ENCODE results near the gene COL5A1.

Gene COL5A1

GRCh38 chr9:134732392-134733110 is 90.9 kb downstream of the COL5A1 start:
- no peak for DNase-seq (ENCODE audit: low read depth, low spot score)
- no peak overlapping the region for H3K27ac ChIP-seq

GRCh38 chr9:134733480-134734232 is 92.1 kb downstream of the COL5A1 start:
- DNase-seq (ENCODE audit: low read depth, low spot score), result no peak
- no peak overlapping the region for H3K27ac ChIP-seq

GRCh38 chr9:134734270-134734669 is 92.7 kb downstream of the COL5A1 start:
- DNase-seq (ENCODE audit: low read depth, low spot score), result no peak
- no peak overlapping the region for H3K27ac ChIP-seq

- no peak overlapping the region for H3K27ac ChIP-seq
Measured at GRCh38 chr9:134735441-134736175, 94.0 kb downstream of the COL5A1 start.

GRCh38 chr9:134736791-134737497 is 95.3 kb downstream of the COL5A1 start:
- DNase-seq (ENCODE audit: low read depth, low spot score), result no peak
- no peak overlapping the region for H3K27ac ChIP-seq

More at GRCh38 chr9:134735441-134736175, 94.0 kb downstream of the COL5A1 start:
- DNase-seq (ENCODE audit: low read depth, low spot score), result no peak

- no peak for DNase-seq (ENCODE audit: low read depth, low spot score)
- no peak overlapping the region for H3K27ac ChIP-seq
Measured at GRCh38 chr9:134737842-134738580, 96.4 kb downstream of the COL5A1 start.

- DNase-seq (ENCODE audit: low read depth, low spot score), result no peak
- no peak overlapping the region for H3K27ac ChIP-seq
Measured at GRCh38 chr9:134738869-134739659, 97.5 kb downstream of the COL5A1 start.

- no peak for DNase-seq (ENCODE audit: low read depth, low spot score)
Measured at GRCh38 chr9:134739660-134739968, 98.0 kb downstream of the COL5A1 start.

GRCh38 chr9:134740071-134740470 is 98.5 kb downstream of the COL5A1 start:
- no peak for DNase-seq (ENCODE audit: low read depth, low spot score)

More at GRCh38 chr9:134739660-134739968, 98.0 kb downstream of the COL5A1 start:
- H3K27ac ChIP-seq, result no peak overlapping the region

GRCh38 chr9:134741846-134742245 is 100.2 kb downstream of the COL5A1 start:
- no peak for DNase-seq (ENCODE audit: low read depth, low spot score)
- H3K27ac ChIP-seq, result no peak overlapping the region

More at GRCh38 chr9:134740071-134740470, 98.5 kb downstream of the COL5A1 start:
- H3K27ac ChIP-seq, result no peak overlapping the region

GRCh38 chr9:134742822-134743535 is 101.4 kb downstream of the COL5A1 start:
- no peak for DNase-seq (ENCODE audit: low read depth, low spot score)
- H3K27ac ChIP-seq, result no peak overlapping the region

GRCh38 chr9:134743853-134744252 is 102.2 kb downstream of the COL5A1 start:
- no peak overlapping the region for H3K27ac ChIP-seq
- DNase-seq (ENCODE audit: low read depth, low spot score), result no peak

GRCh38 chr9:134744385-134745295 is 103.0 kb downstream of the COL5A1 start:
- DNase-seq (ENCODE audit: low read depth, low spot score), result no peak

GRCh38 chr9:134747951-134748489 is 106.4 kb downstream of the COL5A1 start:
- no peak for DNase-seq (ENCODE audit: low read depth, low spot score)
- H3K27ac ChIP-seq, result no peak overlapping the region

More at GRCh38 chr9:134744385-134745295, 103.0 kb downstream of the COL5A1 start:
- H3K27ac ChIP-seq, result no peak overlapping the region

- no peak for DNase-seq (ENCODE audit: low read depth, low spot score)
- H3K27ac ChIP-seq, result no peak overlapping the region
Measured at GRCh38 chr9:134748591-134748990, 107.0 kb downstream of the COL5A1 start.

- H3K27ac ChIP-seq, result no peak overlapping the region
- no peak for DNase-seq (ENCODE audit: low read depth, low spot score)
Measured at GRCh38 chr9:134750450-134751155, 109.0 kb downstream of the COL5A1 start.
